ENCODE measurements around the gene IFFO2.

DNA sequence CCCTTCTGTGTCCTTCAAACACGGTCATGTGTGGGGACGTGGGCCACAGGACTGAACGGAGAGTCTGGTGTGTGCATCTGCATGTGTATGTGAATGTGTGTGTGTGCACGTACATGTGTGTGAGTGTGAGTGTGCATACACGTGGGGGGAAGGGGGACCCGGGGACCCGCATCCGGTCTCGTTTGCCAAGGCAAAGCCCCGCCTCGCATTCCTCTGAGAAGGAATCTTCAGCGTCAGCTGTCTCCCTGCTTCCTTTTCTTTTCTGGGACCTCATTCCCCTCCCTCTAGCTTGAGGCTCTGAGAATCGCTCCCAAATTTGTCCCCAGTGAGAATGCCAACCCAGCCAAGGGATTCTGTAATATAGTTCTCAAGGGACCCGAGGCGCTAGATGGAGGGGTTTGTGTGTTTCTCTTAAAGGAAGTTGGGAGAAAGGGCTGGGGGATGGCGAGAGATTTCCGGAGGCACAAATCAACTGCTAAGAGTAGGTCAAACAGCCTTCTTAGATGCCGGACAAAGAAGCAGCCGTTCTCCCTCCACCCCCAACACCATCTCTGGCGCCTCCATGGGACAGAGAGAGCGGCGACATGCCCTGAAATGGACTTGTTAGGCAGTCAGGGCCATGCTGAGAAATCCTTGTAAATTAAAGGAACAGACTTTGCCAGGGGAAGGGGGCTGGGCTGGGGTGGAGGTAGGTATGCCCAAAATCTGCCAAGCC, 6.6 kb downstream of the IFFO2 start:
- TF ChIP-seq GATA2 (IDR thresholded peaks at IDR 0.05; ENCODE audit: low read depth, low read length), result no peak
- no peak for TF ChIP-seq GATA3 (IDR thresholded peaks at IDR 0.05; ENCODE audit: low read depth, low read length)

All from SH-SY5Y (cell line).